HG02588 (cell line): Measurements from ENCODE around the gene PIK3C3.
"Not testable (repeated sequence)": the region's sequence is repeated elsewhere in the genome, so short reads cannot be mapped to it uniquely, and the experiment has no call there.

ENCODE experiments used
- ATAC-seq: cut with Tn5 transposase; IDR thresholded peaks from one replicate; pipeline ENCODE4 v1.9.1; 2021; ENCODE audit warnings: mild to moderate bottlenecking, moderate library complexity; ENCODE audit not compliant: unreplicated experiment

Gene PIK3C3

DNA sequence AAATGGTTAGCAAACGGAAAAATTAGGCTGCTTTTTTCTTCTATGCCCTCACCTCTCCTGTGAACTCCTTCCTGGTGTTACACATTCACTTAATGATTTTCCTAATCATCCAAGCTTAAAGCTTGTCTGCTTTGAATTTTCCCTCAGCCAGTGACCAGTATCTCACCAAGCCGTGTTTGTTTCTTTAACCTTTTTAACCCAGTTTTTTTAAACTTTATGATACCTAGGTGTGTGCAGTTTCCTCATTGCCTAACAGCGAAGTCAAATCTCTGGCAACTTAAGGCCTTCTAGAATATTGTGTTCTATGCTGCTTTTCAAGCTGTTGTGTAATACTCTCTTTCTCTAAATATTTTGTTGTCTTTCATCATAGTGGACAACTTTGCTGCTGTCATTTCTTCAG lies 113.0 kb downstream of the PIK3C3 start:
- no peak for ATAC-seq

- ATAC-seq = no peak
Observed at GRCh38 chr18:42069036-42069435, 114.0 kb downstream of the PIK3C3 start.

DNA sequence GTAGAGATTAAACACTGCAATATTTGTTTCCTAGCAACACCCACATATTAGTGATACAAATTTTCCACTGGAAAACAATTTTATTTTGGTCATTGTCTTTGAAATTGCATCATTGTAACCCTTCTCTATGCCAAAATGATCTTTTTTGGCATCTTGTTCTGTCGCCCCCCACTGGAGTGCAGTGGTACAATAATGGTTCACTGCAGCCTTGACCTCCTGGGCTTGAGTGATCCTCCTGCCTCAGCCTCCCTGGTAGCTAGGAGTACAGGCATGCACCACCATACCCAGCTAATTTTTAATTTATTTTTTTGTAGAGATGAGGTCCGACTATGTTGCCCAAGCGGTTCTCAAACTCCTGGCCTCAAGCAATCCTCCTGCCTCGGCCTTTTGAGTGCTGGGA lies 117.4 kb downstream of the PIK3C3 start:
- ATAC-seq = no peak

DNA sequence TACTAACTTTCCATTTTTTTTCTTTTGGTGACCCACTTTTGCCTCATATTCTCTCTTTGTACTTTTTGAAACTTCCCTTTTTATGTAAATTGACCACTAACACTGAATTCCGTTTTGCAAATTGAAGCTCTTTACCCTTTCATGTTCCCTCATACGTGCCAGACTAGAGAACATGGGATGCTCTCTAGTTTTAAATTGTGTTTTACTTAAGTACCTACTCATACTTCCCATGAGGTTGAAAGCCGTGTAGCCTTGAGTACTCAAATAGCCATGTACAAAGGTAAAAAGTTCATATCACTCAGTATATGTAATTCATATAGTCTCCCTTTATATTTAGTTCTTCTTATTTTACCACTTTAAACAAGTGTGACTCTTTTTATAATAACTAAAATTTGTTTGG lies 119.7 kb downstream of the PIK3C3 start:
- no peak for ATAC-seq

- no peak for ATAC-seq
Observed at GRCh38 chr18:42078711-42079110, 123.7 kb downstream of the PIK3C3 start.

GRCh38 chr18:42080340-42080739 lies 125.3 kb downstream of the PIK3C3 start:
- ATAC-seq = no peak

GRCh38 chr18:42082415-42083234 lies 127.6 kb downstream of the PIK3C3 start:
- no peak for ATAC-seq

DNA sequence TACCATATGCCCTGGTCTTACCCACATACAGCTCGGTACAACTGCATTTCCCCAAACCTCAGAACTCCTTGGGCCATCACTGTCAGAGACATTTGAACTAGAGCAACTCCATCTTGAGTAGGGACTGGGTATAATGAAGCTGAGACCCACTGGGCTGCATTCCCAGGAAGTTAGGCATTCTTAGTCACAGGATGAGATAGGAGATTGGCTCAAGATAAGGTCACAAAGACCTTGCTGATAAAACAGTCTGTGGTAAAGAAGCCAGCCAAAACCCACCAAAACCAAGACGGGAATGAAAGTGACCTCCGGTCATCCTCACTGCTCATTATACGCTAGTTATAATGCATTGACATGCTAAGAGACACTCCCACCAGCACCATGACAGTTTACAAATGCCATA lies 131.3 kb downstream of the PIK3C3 start:
- no peak for ATAC-seq

DNA sequence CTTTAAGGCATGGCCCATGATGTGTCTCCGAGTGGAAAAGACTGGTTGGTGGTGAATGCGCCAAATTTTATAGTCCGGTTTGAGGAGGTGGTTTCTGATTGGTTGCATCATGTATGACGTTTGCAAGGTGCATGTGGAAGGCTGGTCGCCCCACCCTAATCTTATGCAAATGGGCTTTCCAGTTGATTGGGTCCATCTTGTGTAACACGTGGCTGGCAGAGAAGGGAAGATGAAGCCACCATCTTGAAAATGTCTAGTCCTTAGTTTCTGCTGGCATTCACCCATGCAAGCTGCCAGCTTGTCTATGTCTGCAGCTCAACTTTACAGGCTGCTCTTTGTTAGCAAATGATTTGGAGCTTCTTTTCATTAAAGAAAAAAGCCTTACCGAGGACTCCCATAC lies 132.2 kb downstream of the PIK3C3 start:
- no peak for ATAC-seq

DNA sequence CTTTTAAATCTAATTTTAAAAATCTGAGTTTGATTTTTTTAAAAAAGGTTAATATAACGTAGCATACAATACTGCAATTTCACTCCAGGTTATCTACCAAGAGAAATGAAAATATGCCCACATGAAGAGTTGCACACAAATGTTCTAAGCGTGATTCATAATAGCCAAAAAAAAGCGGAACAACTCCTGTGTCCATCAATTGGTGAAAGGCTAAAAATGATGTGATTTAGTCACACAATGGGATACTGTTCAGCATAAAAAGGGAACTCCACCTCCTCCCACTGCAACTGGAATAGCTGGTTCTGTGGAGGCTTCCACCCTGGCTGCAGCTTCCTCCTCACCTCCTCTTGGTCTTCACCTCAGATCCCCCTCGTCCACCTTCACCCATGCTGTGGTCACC lies 132.8 kb downstream of the PIK3C3 start:
- ATAC-seq = no peak

DNA sequence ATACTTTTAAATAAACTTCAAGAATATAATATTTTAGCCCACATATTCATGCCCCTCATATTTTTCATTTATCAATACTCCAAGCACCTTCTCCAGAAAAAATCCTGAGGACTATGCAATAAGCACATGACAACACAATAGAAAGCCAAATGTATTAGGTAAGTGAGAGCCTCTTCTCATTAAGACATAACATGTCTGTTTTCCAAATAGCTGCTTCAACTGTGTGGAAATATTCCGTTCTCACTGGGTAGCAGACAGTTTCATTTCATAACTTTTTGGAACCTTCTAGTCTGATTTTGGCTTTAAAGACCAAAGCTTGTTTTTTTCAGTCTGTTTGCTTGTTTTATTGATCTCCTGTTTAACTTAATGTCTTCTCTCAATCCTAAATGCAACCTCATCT lies 137.8 kb downstream of the PIK3C3 start:
- no peak for ATAC-seq

DNA sequence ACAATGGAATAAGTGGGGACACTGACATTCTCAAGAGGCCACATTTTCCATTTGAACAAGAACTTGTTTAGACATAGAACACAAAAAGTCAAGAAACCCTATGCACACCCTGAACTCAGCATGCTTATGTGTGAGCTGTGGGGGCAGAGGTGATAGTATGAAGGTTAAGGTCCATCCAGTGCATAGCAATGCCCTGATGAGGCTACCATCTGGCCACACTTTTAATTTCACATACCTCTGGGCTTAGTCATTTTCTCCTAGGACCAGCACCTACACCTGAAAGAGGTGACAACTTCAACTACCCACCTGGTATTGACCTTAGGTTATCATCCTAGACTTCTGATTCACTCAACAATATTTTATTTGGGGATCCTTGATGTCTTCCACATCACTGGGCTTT lies 139.8 kb downstream of the PIK3C3 start:
- no peak for ATAC-seq

GRCh38 chr18:42095732-42096377 lies 140.8 kb downstream of the PIK3C3 start:
- no peak for ATAC-seq

DNA sequence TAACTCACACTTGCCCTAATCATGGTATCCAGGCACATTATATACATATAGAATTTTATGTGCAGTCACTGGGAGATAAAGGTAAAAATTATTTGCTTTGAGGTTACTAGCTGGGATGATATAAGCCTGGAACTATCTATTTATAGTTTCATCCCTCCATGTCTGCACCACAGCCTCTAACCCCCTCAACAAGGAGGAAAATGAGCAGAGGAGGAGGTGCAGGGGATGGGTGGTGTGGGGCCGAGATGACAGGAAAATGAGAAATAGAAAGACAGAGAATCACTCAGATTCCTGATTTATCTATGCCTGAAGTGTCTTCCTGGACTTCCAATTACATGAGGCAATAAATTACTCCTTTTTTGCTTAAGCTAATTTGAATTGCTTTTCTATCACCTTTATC lies 145.2 kb downstream of the PIK3C3 start:
- no peak for ATAC-seq

GRCh38 chr18:42100911-42101310 lies 145.9 kb downstream of the PIK3C3 start:
- ATAC-seq = no peak

DNA sequence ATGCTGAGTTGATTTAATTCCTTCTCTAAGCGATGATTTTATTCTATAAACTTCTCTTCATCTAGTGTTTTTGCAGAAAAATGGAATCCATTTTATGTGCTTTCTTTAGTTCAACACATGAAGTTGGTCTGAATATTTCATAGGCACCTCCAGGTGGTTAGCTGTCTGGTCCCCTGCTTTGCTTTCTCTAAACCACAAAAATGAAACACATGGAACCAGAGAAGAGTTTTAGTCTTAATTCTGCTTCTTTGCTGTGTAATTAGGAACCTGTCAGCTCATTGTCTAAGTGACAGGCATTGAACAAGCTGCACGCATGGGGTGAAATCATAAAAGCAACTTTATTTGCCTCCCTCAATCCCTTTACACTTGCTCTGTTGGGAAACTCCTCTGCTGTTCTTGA lies 150.4 kb downstream of the PIK3C3 start:
- no peak for ATAC-seq

DNA sequence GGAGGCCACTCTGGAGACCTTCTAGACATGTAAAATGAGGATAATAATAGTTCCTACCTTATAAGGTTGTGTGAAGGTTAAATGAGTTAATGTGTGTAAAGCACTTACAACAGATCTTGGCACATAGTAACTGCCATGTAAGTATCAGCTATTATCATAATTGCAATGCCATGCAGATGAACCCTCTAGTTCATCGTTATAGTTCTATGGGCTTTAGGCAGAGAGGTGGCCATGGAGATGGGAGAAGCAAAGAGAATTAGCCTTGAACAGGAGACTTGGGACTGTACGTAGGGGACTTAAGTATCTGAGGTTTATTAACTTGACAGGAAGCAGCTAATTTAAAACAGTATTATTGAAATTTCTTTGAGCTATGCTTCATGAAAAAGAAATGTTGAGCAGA lies 151.8 kb downstream of the PIK3C3 start:
- no peak for ATAC-seq

- no peak for ATAC-seq
Observed at GRCh38 chr18:42107287-42107686, 152.3 kb downstream of the PIK3C3 start.

- ATAC-seq = no peak
Observed at GRCh38 chr18:42107691-42108450, 152.8 kb downstream of the PIK3C3 start.

DNA sequence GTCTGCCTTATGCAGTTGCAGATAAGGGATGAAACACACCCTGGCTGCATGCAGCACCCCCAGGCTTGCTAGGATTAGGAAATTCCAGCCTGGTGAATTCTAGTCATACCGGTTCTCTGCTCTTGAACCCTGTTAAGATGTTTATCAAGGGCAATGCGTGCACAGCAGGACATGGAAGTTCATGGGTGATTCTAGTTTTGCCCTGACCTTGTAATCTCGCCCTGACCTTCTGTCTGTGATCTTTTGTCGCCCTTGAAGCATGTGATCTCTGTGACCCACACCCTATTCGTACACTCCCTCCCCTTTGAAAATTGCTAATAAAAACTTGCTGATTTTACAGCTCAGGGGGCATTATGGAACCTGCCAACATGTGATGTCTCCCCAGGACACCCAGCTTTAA lies 157.1 kb downstream of the PIK3C3 start:
- not testable (repeated sequence) for ATAC-seq

- ATAC-seq = no peak
Observed at GRCh38 chr18:42112657-42113420, 157.8 kb downstream of the PIK3C3 start.
